Esophagus squamous epithelium (tissue), 4 donors: ENCODE measurements around the gene GALNT16.

ENCODE experiments used
- POLR2A ChIP-seq, 4 donors: fragments of 450-650 bp; IDR thresholded peaks; one replicate each; pipeline ENCODE4 v1.6.1; 2017; ENCODE audit warnings: antibody characterized with exemption in 4 of 4, mild to moderate bottlenecking in 4 of 4, moderate library complexity in 3 of 4
- TF ChIP-seq, protein P1 (sequence below), 6 experiments: fragments of 450-650 bp in 4 of 6; fragments of 200-600 bp in 2 of 6; sonication (generic) in 2 of 6; IDR thresholded peaks; one replicate each; pipeline ENCODE4 v1.5.1; 2016 to 2019; ENCODE audit warnings: antibody characterized with exemption in 6 of 6, mild to moderate bottlenecking in 4 of 6, moderate library complexity in 4 of 6

- TF ChIP-seq, protein P1, sequence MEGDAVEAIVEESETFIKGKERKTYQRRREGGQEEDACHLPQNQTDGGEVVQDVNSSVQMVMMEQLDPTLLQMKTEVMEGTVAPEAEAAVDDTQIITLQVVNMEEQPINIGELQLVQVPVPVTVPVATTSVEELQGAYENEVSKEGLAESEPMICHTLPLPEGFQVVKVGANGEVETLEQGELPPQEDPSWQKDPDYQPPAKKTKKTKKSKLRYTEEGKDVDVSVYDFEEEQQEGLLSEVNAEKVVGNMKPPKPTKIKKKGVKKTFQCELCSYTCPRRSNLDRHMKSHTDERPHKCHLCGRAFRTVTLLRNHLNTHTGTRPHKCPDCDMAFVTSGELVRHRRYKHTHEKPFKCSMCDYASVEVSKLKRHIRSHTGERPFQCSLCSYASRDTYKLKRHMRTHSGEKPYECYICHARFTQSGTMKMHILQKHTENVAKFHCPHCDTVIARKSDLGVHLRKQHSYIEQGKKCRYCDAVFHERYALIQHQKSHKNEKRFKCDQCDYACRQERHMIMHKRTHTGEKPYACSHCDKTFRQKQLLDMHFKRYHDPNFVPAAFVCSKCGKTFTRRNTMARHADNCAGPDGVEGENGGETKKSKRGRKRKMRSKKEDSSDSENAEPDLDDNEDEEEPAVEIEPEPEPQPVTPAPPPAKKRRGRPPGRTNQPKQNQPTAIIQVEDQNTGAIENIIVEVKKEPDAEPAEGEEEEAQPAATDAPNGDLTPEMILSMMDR (IDR thresholded peaks at IDR 0.05), result no peak
- no peak for TF ChIP-seq POLR2A (IDR thresholded peaks at IDR 0.05)
Measured at GRCh38 chr14:69226736-69227135, 33.2 kb upstream of the GALNT16 start.
